ENCODE results near the gene HS2ST1.

GRCh38 chr1:86914998-86915736 is 732 bp downstream of the HS2ST1 start:
- TF ChIP-seq CTCF (IDR thresholded peaks at IDR 0.05; ENCODE audit: insufficient read depth, low read length) (no peak), REST (IDR thresholded peaks at IDR 0.05; ENCODE audit: insufficient replicate concordance, low read depth) (no peak), POLR2AphosphoS5 (IDR thresholded peaks at IDR 0.05; ENCODE audit: low read depth) (no peak)

Measured in HL-60 (cell line).